ELR (cell line): ENCODE data around the gene EFHD2.

Experiments used
- DNase-seq: peaks from one replicate; pipeline ENCODE4 v3.0.0-alpha.2; 2015; ENCODE audit warnings: low read depth

The EFHD2 gene

DNA sequence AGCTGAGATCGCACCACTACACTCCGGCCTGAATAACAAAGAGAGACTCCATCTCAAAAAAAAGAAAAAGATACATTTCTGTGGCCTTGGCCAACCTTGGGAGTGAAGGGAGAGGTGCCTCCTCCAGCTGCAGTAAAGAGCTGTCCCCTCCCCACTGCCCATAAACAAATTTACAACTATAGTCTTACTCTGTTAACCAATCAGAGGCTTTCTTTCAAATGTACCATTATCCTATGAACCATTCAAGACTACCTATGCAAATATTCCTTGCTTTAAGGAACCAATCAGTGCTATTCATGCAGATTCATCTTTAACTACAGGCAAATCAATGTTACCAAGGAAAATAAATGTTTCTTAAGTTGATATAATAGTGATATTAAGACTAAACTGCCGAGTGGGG, 67.2 kb downstream of the EFHD2 start:
- no peak for DNase-seq

- no peak for DNase-seq
Observed at GRCh38 chr1:15477646-15478212, 68.0 kb downstream of the EFHD2 start.
